CD4-positive, alpha-beta T cell treated with Interleukin-15 for 4 hours (primary cell): Measurements from ENCODE around the gene SHH.

Experiments
- DNase-seq: peaks from one replicate; pipeline ENCODE4 v3.0.0-alpha.2; 2020; ENCODE audit warnings: low spot score

SHH gene

GRCh38 chr7:155811895-155812761, at the start of gene SHH:
Gene SHH (minus strand): TSS chr7:155812463. CDS start chr7:155812122, 341 bp downstream.
- no peak for DNase-seq

DNA sequence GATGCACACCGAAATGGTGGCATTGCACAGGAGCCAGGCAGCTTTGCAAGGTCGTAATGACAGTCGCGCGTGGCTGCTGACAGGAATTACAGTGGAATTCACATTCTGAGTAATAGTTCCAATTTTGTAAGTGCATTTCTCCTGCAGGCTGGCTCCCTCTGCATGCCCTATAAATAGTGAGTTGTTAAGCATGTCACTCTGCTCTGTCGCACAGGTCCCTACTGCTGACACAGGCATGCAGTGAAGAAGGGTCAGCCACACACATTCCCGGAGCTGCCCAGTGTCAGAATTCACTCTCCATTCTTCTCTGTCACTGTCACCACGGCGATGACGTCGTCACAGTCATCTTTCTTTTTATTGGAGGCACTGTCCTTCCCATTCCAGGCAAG, 49.2 kb upstream of the SHH start:
- no peak for DNase-seq

- no peak for DNase-seq
Measured at GRCh38 chr7:155860840-155861479, 48.7 kb upstream of the SHH start.

DNA sequence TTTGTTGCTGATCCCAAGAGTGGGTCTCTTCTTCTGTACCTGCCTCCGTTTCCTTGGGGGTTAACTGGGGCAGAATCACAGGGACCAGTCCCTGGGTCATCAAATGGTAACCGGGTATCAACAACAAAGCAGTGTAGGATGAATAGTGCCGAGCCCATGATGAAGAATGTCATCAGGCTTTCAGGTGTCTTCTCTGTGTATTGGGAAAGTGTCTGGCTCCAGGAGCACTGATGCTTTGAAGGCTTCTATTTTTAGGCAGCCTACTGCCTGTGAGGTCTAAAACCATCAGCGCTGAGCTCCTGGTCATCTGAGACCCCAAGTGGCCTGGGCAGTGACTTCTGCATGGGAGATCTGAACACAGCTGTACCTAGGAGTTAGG, 48.2 kb upstream of the SHH start:
- DNase-seq: no peak

- DNase-seq: no peak
Measured at GRCh38 chr7:155858521-155859061, 46.3 kb upstream of the SHH start.

DNA sequence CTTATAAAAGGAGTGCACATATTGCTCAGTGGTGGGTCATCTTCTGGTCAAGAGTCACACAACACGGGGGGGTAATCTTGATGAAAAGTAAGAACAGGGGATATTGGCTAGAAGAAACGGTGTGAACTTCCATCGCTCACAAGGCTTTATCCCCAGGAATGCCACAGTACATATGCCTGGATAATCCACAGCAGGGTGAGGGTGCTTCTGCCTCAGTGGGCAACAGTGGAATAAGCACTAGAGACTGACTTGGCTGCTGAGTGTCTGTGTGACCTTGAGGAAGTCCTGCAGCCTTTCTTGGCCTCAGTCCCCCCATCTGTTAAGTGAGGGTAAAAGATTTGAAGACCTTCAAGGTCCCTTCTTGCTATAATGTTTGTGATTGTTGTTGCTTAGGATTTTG, 44.9 kb upstream of the SHH start:
- no peak for DNase-seq

GRCh38 chr7:155856656-155857055, 44.4 kb upstream of the SHH start:
- DNase-seq: no peak

- no peak for DNase-seq
Measured at GRCh38 chr7:155852426-155853301, 40.4 kb upstream of the SHH start.

DNA sequence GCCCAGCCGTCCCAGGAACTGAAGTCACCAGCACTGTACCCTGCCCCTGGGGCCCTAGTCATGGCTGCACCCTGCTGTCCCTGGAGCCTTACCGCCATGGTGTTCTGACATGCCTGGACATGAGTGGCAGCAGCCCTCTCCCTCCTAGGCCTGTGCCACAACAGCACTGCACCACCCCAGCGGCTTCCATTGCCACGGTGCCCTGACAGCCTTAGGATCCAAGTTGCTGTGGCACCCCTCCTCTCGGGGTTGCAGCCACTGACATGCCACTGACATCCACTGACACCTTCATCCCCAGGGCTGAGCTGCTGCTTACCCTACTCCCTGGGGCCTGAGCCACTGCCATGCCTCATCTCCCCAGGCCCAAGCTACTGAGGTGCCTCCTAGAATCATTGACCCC, 39.6 kb upstream of the SHH start:
- DNase-seq: no peak

- no peak for DNase-seq
Measured at GRCh38 chr7:155850766-155851678, 38.8 kb upstream of the SHH start.

- DNase-seq: no peak
Measured at GRCh38 chr7:155850001-155850436, 37.8 kb upstream of the SHH start.

DNA sequence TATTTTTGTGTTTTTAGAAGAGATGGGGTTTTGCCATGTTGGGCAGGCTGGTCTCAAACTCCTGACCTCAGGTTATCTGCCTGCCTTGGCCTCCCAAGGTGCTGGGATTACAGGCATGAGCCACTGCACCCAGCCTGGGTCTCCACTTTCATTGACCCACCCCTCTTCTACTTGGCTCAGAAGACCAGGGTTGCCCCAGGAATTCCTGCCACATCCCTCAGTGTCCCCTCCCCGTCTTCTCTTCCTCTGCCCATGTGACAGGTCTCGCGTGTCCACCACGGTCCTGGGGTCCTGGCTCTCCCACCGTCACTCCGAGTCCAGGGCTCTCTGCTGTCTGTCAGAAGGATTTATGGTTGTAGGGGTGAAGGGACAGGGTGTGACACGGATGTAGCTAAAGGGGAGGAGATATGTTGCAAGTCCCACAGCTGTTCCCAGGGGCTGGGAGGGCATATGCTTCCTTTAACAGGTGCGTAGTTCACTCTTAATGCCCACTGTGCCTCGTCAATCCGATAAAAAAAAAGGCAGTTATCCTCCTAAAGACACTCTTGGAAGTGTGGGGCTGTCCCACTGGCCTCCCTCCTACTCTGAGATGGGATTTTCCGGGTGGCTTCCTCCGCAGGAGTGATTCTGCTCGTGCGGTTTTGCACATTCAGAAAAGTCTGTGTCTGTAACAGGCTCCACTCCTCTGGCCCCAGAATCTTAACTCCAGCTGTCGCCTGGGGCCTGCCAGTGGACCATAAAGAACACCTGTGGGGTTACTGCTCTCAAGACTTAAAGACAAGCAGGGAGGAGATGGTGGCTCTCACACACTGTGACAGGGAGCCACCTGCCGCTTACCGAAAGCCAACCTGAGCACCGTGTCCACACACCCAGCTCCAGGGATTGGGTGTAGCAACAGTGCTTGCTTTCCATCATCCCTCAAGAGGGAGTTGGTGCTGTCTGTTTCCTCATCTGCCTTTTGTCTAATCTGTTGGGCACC, 36.7 kb upstream of the SHH start:
- DNase-seq: no peak

GRCh38 chr7:155847821-155848435, 35.7 kb upstream of the SHH start:
- no peak for DNase-seq

- no peak for DNase-seq
Measured at GRCh38 chr7:155846936-155847335, 34.7 kb upstream of the SHH start.

DNA sequence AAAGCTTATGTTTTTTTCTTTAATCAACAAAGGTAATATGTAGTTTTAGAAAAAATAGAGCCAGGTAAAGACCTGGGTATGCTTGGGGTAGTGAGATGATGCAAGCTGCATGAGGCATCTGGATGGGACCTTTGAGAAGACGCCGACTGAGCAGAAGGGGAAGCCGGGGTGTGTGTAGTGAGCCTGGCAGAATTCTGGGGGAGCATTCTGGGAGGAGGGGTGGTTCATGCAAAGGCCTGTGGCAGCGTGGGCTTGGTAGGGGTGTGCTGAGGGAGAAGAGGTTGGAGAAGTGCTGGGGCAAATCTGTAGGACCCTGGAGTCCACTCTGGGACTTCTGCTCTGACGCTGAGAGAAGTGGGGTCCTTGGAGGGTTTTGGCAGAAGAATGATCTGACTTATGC, 33.9 kb upstream of the SHH start:
- no peak for DNase-seq

DNA sequence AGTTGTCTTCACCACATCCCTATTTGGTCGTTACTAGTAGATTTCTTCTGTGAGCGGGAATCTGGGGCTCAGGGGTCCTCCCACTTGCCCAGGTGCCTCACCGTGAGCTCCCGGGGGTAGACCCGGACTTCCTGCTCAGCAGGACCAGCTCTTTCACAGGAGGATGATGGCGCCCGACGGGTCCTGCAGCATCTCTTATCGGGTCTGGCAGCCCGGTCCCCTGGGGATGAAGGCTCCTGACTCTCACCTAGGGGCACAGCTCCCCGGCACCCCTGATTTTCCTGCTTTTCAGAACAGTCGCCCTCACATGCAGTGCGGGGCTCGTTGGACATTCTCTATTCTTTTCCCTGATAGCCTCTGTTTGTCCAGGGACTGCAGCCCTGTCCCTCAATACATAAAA, 33.0 kb upstream of the SHH start:
- no peak for DNase-seq

GRCh38 chr7:155844526-155844925, 32.3 kb upstream of the SHH start:
- DNase-seq: no peak

DNA sequence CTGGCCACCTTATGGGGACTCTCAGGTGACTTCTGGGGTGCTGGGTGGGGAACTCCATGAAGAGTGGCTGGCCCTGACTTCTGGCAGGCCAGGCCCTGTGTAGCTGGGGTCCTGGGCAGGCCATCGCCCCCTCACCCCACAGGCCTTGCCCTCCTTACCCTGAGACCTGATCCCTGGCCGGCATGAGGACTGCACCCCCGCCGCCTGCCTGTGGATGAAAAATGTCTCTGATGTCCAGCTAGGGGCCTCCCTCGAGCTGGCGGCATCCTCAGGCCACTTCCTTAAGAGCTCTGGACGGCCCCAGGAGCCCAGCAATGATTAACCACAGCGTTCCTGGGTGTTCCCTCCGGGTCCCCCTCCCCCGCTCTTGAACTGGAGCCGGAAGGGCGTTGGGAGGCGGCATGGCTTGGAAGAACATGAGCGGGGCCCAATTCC, 31.8 kb upstream of the SHH start:
- DNase-seq: no peak

DNA sequence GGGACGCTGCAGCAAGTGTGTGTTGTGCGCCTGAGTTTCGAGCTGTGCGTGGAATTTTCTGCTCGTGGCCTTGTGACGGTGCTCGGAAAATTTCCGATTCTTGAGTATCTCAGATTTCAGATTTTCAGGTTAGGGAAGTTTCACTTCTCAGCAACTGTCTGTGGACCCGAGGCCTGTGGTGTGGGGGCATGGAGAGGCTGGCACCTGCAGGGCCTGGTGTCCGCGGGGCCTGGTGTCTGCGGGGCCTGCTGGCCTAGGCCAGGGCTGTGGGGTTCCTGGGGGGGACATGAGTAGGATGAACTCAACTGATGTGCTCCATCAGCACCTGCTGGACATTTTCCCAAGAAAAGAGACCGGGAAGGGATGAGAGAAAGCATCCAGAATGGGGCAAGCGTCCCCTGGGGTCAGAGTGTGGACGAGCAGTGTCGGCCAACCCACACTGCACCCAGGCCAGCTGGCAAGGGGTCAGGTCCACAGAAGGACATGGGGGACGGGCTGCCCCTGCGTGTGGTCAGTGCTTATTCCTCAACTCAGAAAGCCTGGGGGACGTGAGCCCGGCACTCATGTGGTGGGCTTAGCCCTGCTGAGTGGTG, 31.3 kb upstream of the SHH start:
- no peak for DNase-seq
